HL-60/S4 treated with phorbol 12-myristate 13-acetate at 8.2 ng/mL for 4 days and 3 days (cell line): Measurements from ENCODE around the gene KIF25.

Experiments used
- in situ Hi-C: fragments of 300-500 bp; cut with MboI; formaldehyde crosslinking; loops from 2 replicates; pipeline ENCODE4 v1.15.0; 2022; ENCODE audit warnings: low sequenced_read_pairs

The KIF25 gene

DNA sequence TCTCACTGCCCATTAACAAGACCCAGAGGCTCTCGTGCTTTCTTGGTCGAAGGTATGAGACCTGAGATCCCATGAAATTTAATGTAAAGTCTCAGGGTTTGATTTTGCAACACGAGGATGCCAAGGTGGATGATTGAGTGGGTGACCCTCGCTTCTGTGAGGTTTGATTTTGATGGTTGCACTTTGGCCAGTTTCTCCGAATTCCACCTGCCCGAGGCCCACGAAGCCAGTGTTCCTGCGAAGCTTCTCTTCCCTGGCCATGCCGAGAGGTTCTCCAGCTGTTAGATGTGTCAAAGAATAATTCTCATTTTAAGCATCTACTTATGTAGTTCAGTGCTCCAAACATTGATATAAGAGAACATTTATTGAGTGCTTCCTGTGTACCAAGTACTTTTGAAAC lies at the start of gene KIF25:
Gene KIF25, plus strand, starts transcription at position 30 of the 400 bp plus-strand sequence. CDS start 31,915 bp downstream, outside the sequence.
- in situ Hi-C loops: no loop called here

GRCh38 chr6:167947716-167948115 lies 49.8 kb upstream of the KIF25 start:
- in situ Hi-C loops: no loop called here

- in situ Hi-C loops: no loop called here
Measured at GRCh38 chr6:167948716-167949115, 48.8 kb upstream of the KIF25 start.

DNA sequence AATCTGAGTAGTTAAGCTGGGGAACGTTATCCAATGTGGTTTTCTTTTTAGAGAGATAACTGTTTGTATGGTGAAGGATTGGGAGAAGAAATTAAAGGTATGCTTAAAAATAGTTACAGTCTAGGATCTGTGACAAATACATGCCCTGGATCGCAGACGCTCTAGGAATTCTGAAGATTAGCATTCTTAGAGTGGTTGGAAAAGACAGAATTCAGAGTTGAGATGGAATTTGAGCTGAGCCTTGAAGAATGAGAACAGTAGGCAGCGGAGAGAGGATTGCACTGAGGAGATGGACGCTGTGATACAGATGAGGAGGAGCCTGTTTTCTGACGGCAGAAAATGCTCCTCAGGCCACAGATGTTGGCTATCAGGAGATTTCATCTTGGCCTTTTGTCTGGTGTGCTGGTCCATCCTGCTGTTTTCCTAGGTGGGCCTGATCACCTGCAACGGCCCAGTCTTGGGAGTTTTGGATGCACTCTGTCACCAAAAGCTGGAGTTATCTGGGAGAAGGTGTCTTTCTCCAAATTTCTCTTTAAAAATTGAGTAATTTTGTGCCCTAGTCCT lies 48.3 kb upstream of the KIF25 start:
- in situ Hi-C loops: no loop called here

- in situ Hi-C loops: no loop called here
Measured at GRCh38 chr6:167951781-167952511, 45.5 kb upstream of the KIF25 start.

DNA sequence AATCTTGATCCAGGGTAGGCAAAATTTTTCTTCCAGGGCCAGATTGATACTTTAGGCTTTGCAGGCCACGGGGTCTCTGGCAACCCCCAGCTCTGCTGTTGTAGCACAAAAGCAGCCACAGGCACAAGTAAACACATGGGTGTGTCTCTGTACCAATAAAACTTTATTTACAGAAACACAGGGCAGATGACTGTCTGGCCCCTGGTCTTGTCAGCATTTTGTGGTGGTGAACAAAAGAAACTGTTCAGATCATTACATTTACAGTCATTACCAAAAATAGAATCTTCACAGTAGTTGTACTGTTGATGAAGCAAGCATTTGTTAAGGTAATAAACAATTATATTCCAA lies 45.0 kb upstream of the KIF25 start:
- in situ Hi-C loops: no loop called here

GRCh38 chr6:167953551-167953950 lies 43.9 kb upstream of the KIF25 start:
- in situ Hi-C loops: no loop called here

GRCh38 chr6:167954151-167954550 lies 43.3 kb upstream of the KIF25 start:
- in situ Hi-C loops: no loop called here

DNA sequence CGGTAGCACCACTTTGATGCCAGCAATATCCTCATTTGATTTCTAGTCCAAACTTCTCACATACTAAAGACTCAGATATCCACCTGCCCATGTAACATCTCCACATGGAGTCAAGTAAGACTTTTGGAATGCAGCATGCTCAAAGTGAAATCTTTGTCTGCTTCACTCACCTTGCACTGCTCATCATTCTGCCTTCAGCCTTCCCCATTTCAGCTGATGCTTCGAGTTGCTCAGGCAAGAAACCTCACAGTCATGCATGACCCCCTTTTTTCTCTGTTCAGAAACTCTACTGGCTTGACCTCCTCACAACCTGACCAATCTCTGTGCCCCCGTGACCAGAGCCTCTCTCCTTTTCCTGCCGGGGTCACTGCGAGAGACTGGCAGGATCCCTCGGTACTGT lies 41.0 kb upstream of the KIF25 start:
- in situ Hi-C loops: no loop called here

GRCh38 chr6:167956983-167957492 lies 40.4 kb upstream of the KIF25 start:
- in situ Hi-C loops: no loop called here

GRCh38 chr6:167957626-167958025 lies 39.8 kb upstream of the KIF25 start:
- in situ Hi-C loops: no loop called here

DNA sequence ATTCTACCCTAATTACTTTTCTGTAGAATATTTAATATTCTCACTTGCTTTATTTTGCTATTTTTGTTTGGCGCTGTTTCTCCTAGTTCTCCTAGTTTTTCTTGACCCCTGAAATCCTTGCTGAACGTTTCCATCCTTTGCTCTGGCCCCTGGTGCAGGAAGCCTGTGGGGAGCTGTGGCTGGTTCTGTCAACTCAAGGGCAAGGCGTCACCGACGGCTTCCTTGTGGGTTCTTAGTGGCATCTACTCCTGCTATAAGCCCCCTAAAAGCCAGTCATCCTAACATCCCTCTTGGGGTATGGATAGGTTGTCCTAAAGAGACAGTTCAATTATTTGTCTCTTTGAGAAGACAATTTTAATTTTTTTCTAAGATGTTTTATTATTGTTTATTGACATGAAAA lies 36.9 kb upstream of the KIF25 start:
- in situ Hi-C loops: no loop called here

DNA sequence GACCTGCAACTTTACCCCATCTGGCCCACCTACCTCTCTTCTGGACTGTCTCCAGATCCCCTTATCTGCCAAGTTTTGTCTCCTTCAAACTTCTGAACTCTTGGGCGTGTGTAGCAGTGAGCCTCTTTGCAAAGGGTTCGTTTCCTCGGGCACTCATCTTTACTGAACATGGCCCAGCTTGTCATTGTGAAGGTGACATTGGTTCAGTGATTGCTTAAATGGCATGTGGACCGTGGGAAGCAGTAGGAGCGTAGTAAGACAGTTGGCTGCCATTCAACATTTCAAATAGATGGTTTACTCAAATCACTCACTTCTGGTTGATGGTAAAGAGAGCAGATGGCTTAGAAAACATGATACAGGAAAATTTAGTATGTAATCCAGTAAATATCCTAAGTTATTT lies 34.8 kb upstream of the KIF25 start:
- in situ Hi-C loops: no loop called here

DNA sequence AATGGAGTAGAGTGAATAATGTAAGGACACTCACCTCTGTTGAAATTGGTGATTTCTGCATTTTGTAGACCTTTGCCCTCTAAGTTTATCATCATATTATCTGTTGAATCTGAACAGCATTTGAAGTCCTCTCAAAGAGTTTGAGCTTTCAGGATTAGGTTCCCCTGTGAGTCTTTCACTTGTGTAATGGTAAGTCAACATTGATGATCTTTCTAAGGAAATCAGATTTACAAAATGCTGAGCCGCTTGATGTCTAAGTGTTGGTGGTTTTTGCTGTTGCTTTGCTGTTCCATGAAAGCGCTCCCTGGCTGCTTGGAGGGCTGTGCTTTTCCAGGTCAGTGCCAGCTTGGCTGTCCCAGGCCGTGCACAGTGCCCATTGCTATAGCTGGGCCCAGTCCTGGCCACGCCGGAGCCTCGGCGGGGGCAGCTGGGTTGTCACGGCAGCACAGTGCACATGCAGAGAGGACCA lies 33.8 kb upstream of the KIF25 start:
- in situ Hi-C loops: no loop called here

- in situ Hi-C loops: no loop called here
Measured at GRCh38 chr6:167965592-167966539, 31.6 kb upstream of the KIF25 start.

DNA sequence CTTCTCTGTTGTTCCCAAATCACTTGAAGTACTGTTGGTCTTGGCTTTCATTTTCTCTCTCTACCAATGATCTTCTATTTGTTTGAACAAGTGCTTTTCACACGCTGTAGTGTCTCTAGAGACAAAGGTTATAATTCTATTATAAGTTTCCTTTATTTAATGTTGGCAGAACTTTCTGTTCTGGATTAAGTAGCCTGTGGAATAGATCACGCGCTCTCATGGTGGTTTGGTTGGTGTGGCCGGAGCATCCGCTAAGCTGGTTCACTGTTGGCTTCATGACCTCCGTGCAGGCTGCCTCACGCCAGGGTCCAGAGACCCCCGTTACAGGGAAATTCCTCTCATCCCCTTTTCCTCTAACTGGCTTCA lies 30.9 kb upstream of the KIF25 start:
- in situ Hi-C loops: no loop called here

- in situ Hi-C loops: no loop called here
Measured at GRCh38 chr6:167968091-167968490, 29.4 kb upstream of the KIF25 start.

DNA sequence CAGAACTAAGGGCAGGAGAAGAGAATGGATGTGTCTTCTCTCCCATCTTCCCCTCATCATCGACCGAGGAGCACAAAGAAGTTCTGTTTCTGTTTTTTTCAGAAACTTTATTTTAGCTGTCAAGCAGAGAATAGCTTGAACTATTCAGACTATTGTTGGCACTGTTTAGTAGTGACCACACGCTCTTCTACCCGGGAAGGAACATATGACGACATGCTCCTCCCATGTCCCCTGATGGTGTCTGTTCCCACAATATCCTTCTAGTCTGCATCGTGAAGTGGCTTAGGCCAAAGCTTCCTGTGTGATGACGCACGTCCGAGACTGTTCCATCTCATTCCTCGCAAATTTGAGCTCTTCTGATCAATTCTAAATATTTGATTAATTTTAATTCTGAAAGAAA lies 27.2 kb upstream of the KIF25 start:
- in situ Hi-C loops: no loop called here

- in situ Hi-C loops: no loop called here
Measured at GRCh38 chr6:167972193-167972592, 25.3 kb upstream of the KIF25 start.

- in situ Hi-C loops: no loop called here
Measured at GRCh38 chr6:167973148-167973885, 24.2 kb upstream of the KIF25 start.
